Heart right ventricle (tissue), 16 donors: ENCODE results near the gene MME. TPM values are rescaled to one million over a fixed set of nuclear protein-coding genes. Genes with fewer than 3 reads are reported as not detected.

Experiments
- ATAC-seq, 8 donors: fragments of 200-7000 bp; cut with Tn5 transposase; one replicate each; pipeline ENCODE4 v1.9.1; 2020; ENCODE audit warnings: mild to moderate bottlenecking in 8 of 8, moderate library complexity in 8 of 8, moderate number of reproducible peaks in 1 of 8
- DNase-seq, 2 donors: peaks; one replicate each; pipeline ENCODE4 v3.0.0-alpha.2; 2020
- H3K27ac ChIP-seq, 10 donors: fragments of 200-600 bp; sonication (generic) in 2 of 10; one replicate each; pipeline versions ENCODE4 v1.5.0 to v1.8.0; 2020 to 2022; ENCODE audit warnings: mild to moderate bottlenecking in 3 of 10
- H3K27me3 ChIP-seq, 7 donors: fragments of 200-600 bp; one replicate each; pipeline ENCODE4 v1.8.0; 2021 to 2022; ENCODE audit warnings: mild to moderate bottlenecking in 2 of 7
- H3K36me3 ChIP-seq, 9 donors: fragments of 200-600 bp; sonication (generic) in 1 of 9; one replicate each; pipeline versions ENCODE4 v1.5.0 to v1.8.0; 2020 to 2022; ENCODE audit warnings: mild to moderate bottlenecking in 2 of 9
- H3K4me1 ChIP-seq, 9 donors: fragments of 200-600 bp; sonication (generic) in 1 of 9; one replicate each; pipeline versions ENCODE4 v1.5.0 to v1.8.0; 2020 to 2022; ENCODE audit warnings: mild to moderate bottlenecking in 4 of 9
- H3K4me3 ChIP-seq, 10 donors: fragments of 200-600 bp; sonication (generic) in 2 of 10; one replicate each; pipeline versions ENCODE4 v1.5.0 to v1.8.0; 2020 to 2022; ENCODE audit warnings: mild to moderate bottlenecking in 7 of 10, moderate library complexity in 2 of 10
- H3K9me3 ChIP-seq, 11 donors: fragments of 200-600 bp in 10 of 11; sonication (generic) in 2 of 11; one replicate each; pipeline versions ENCODE4 v1.5.0 to v1.8.0; 2013 to 2022; ENCODE audit warnings: mild to moderate bottlenecking in 2 of 11, control low read depth in 1 of 11, moderate library complexity in 1 of 11
- CTCF ChIP-seq, 9 donors: fragments of 200-600 bp; sonication (generic) in 2 of 9; IDR thresholded peaks; one replicate each; pipeline versions ENCODE4 v1.5.0 to v1.8.0; 2021 to 2022; ENCODE audit warnings: antibody characterized with exemption in 9 of 9, mild to moderate bottlenecking in 5 of 9, moderate library complexity in 1 of 9
- WGBS, 2 donors: extraction: QIAGEN DNeasy Blood & Tissue Kit; methylation state at CpG; one replicate each; pipeline ENCODE4 v1.1.7; 2013; ENCODE audit warnings: inconsistent platforms in 1 of 2; 5-methylcytosine and 5-hydroxymethylcytosine counted together
- intact Hi-C, 10 donors: fragments of 100-400 bp; cut with DNase I; formaldehyde crosslinking; loops; one replicate each; pipeline versions ENCODE4 v1.11.1 to v1.14.2; 2022
- polyA plus RNA-seq, 2 donors: library from polyadenylated mRNA; stranded (reverse); fragments of 200-250 nt; gene quantifications; one replicate each; pipeline ENCODE4 v1.2.3, GENCODE V29; 2013
- total RNA-seq, 10 donors: library from RNA; stranded (reverse); fragmentation: NEBNext Ultra II Directional in 3 of 10; extraction: Animal tissue kit (Norgen Biotek cat#: 25700) in 3 of 10; gene quantifications; one replicate each; pipeline versions ENCODE4 v1.2.1 to v1.2.4, GENCODE V29; 2021 to 2023
- donor health status: Arrhythmogenic right ventricular cardiomyopathy.
- donor health status: ischemic (EF 13 %, LVEDD 7.1; RV severe dilation, severe dysfunction).
- donor health status: healthy with polysubstance abuse.
- donor health status: DM: no; HTN: yes; CAD: no.
- donor health status: DM: no; HTN: no; CAD: no.
- donor health status: ischemic (EF 25% LVEDD 6.9; RV normal size, moderate dysfunction).
- donor health status: ischemic (EF 25% LVEDD 5.7; RV mildly dilated, moderate dysfunction).
- donor health status: healthy.
- donor health status: DM: yes; HTN: yes; CAD: no.
- donor health status: Ischemic cardiomyopathy.
- donor health status: ischemic (EF 35%, LVEDD 5.7; RV mildly dilated, moderate dysfunction).
- donor health status: nonischemic (EF 11% LVEDD 7.7; RV severe dilation, severe dysfunction).
- donor health status: DM: yes; HTN: yes; CAD: no.
- donor health status: PGD.
- donor health status: ischemic (EF 29% LVEDD 5.4; RV normal size, mild dysfunction).
- donor health status: nonischemic (EF 23%, LVEDD 6.1; RV moderate dilation, normal function).

The MME gene
- total and polyA plus RNA-seq, 12 donors, result 1.8 to 10.5 (median 6.1) TPM

DNA sequence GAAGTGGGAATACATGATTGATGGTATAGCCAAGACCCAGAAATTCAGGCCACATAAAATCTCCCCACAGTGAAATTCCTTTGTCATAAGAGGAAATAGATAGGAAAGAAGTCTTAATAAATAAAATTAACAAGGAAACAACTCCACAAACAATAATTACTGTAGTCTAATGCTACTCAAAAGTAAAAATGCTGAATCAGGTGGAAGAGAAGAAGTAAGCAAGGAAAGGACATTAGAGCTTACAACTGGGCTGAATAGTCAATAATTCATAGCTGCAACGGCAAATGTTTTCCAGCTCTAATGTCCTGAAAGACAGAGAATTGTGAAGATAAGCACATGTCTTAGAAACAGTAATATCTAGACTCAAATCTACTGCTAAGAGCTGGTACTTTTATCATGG lies 149.0 kb downstream of the MME start:
- WGBS, 2 donors, result 80 to 96% methylated on average over 1 of the region's 1 CpG
- DNase-seq, result no peak
- intact Hi-C loops, result no loop called here
- Histone ChIP-seq H3K4me3 (no peak overlapping the region), H3K9me3 (peaks cover 0 to 3% (median 0%) of the 10 kb centered on the region in 11 donors), H3K27ac (no peak overlapping the region), H3K27me3 (no peaks in the 10 kb centered on the region), H3K4me1 (peaks cover 0 to 20% (median 15%) of the 10 kb centered on the region in 9 donors), H3K36me3 (no peaks in the 10 kb centered on the region)
- no peak for TF ChIP-seq CTCF (IDR thresholded peaks at IDR 0.05)
- ATAC-seq, result no peak

- Histone ChIP-seq H3K4me1 (peaks cover 0 to 20% (median 15%) of the 10 kb centered on the region in 9 donors), H3K36me3 (no peaks in the 10 kb centered on the region), H3K4me3 (no peak overlapping the region), H3K27me3 (no peaks in the 10 kb centered on the region), H3K9me3 (peaks cover 0 to 4% (median 0%) of the 10 kb centered on the region in 11 donors), H3K27ac (no peak overlapping the region)
- ATAC-seq, result no peak
- DNase-seq, result no peak
- no peak for TF ChIP-seq CTCF (IDR thresholded peaks at IDR 0.05)
- intact Hi-C loops, result loop anchor here in 2 of 10 donors (5.0 to 10.0 kb wide), 2 partner anchors 84 to 87 kb away; no protein-coding TSS in a partner anchor
Observed at GRCh38 chr3:155230382-155230781, 150.3 kb downstream of the MME start.

DNA sequence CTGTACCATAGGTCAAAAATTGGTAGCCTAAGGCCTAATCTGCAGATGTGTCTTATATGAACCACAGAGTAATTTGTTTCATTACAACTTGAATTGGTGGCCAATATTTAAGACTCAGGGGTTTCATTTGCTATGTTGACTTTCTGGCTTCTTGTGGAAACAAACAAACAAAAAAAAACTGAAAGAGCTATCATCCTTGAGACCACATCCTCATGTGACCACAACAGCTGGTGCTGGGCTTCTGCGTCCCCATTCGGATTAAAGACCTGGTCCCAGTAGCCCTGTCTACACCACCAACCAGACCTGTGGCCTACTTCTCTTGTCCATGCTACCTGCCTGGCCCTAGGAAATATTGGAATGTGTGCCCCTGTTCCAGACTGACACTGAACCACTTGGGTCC lies 151.7 kb downstream of the MME start:
- ATAC-seq (peak in 1 of 8 donors; percentile 5), DNase-seq (no peak)
- no peak for TF ChIP-seq CTCF (IDR thresholded peaks at IDR 0.05)
- intact Hi-C loops, result loop anchor here in 2 of 10 donors (5.0 to 10.0 kb wide), 2 partner anchors 83 to 86 kb away; no protein-coding TSS in a partner anchor
- H3K36me3 ChIP-seq, result no peaks in the 10 kb centered on the region
- H3K4me1 ChIP-seq, result peaks cover 0 to 20% (median 15%) of the 10 kb centered on the region in 9 donors
- no peaks in the 10 kb centered on the region for H3K27me3 ChIP-seq
- 89 to 98% methylated on average over 2 of the region's 2 CpGs for WGBS, 2 donors
- H3K27ac ChIP-seq, result peak overlapping the region in 9 of 10 donors; percentile 63 to 87 (median 79)
- no peak overlapping the region for H3K4me3 ChIP-seq
- peaks cover 0 to 13% (median 0%) of the 10 kb centered on the region in 11 donors for H3K9me3 ChIP-seq

GRCh38 chr3:155232605-155233004 lies 152.5 kb downstream of the MME start:
- H3K36me3 ChIP-seq, result no peaks in the 10 kb centered on the region
- DNase-seq (peak; percentile 29 to 72), ATAC-seq (peak; percentile 91 to 96 (median 94))
- H3K9me3 ChIP-seq, result peaks cover 0 to 13% (median 0%) of the 10 kb centered on the region in 11 donors
- no peak overlapping the region for H3K4me3 ChIP-seq
- TF ChIP-seq CTCF (IDR thresholded peaks at IDR 0.05), result no peak
- 36 to 44% methylated on average over 3 of the region's 3 CpGs for WGBS, 2 donors
- peak overlapping the region; percentile 30 to 87 (median 78) for H3K27ac ChIP-seq
- H3K4me1 ChIP-seq, result peaks cover 0 to 20% (median 15%) of the 10 kb centered on the region in 9 donors
- no peaks in the 10 kb centered on the region for H3K27me3 ChIP-seq
- intact Hi-C loops, result loop anchor here in 2 of 10 donors (5.0 to 10.0 kb wide), 2 partner anchors 82 to 85 kb away; no protein-coding TSS in a partner anchor
